Left ventricle myocardium inferior (tissue), 1 donor: ENCODE data around the gene TGFBR3. TPM values are rescaled to one million over a fixed set of nuclear protein-coding genes. Genes with fewer than 3 reads are reported as not detected.
A peak's percentile ranks its signal among the peaks of the same experiment; 100 is the strongest.

ENCODE experiments used
- DNase-seq: peaks from one replicate; pipeline ENCODE4 v3.0.0-alpha.2; 2020
- H3K27ac ChIP-seq: fragments of 200-600 bp; replicated peaks from 2 replicates; pipeline ENCODE4 v1.8.0; 2021
- H3K27me3 ChIP-seq: fragments of 200-600 bp; 2 replicates; pipeline ENCODE4 v1.8.0; 2021; ENCODE audit warnings: low read depth
- H3K36me3 ChIP-seq: fragments of 200-600 bp; 2 replicates; pipeline ENCODE4 v1.8.0; 2021
- H3K4me1 ChIP-seq: fragments of 200-600 bp; 2 replicates; pipeline ENCODE4 v1.8.0; 2021
- H3K4me3 ChIP-seq: fragments of 200-600 bp; 2 replicates; pipeline ENCODE4 v1.8.0; 2021; ENCODE audit warnings: mild to moderate bottlenecking, moderate library complexity
- H3K9me3 ChIP-seq: fragments of 200-600 bp; replicated peaks from 2 replicates; pipeline ENCODE4 v1.8.0; 2021
- CTCF ChIP-seq: fragments of 200-600 bp; IDR thresholded peaks from 2 replicates; pipeline ENCODE4 v1.8.0; 2021; ENCODE audit warnings: antibody characterized with exemption, mild to moderate bottlenecking, borderline replicate concordance
- intact Hi-C: fragments of 100-400 bp; cut with micrococcal nuclease; formaldehyde crosslinking; loops from one replicate; pipeline ENCODE4 v1.11.0; 2022
- total RNA-seq: library from RNA; stranded (reverse); fragmentation: NEBNext Ultra II Directional; extraction: Animal tissue kit (Norgen Biotek cat#: 25700); gene quantifications from one replicate; pipeline ENCODE4 v1.2.1, GENCODE V29; 2021
- donor health status: DM: no; HTN: yes; CAD: no; lungs with severe emphysema.

Gene TGFBR3
- total RNA-seq, 1 donor from 2014 or later: 24.6 TPM

- peaks cover 25% of the 10 kb centered on the region for H3K4me1 ChIP-seq
- H3K4me3 ChIP-seq: no peak overlapping the region
- DNase-seq: no peak
- TF ChIP-seq CTCF: no peak
- no peaks in the 10 kb centered on the region for H3K9me3 ChIP-seq
- no peaks in the 10 kb centered on the region for H3K27me3 ChIP-seq
- intact Hi-C loops: no loop called here
- no peaks in the 10 kb centered on the region for H3K36me3 ChIP-seq
- peak overlapping the region; percentile 17 for H3K27ac ChIP-seq
Observed at GRCh38 chr1:91769742-91770141, 116.2 kb downstream of the TGFBR3 start.

- no peak for TF ChIP-seq CTCF
Observed at GRCh38 chr1:91768786-91769725, 116.9 kb downstream of the TGFBR3 start.

GRCh38 chr1:91768120-91768519 is 117.8 kb downstream of the TGFBR3 start:
- no peak overlapping the region for H3K27ac ChIP-seq
- DNase-seq: no peak
- H3K36me3 ChIP-seq: no peaks in the 10 kb centered on the region
- no peak overlapping the region for H3K4me3 ChIP-seq
- H3K27me3 ChIP-seq: no peaks in the 10 kb centered on the region
- H3K4me1 ChIP-seq: peaks cover 41% of the 10 kb centered on the region
- TF ChIP-seq CTCF: no peak
- intact Hi-C loops: no loop called here
- no peaks in the 10 kb centered on the region for H3K9me3 ChIP-seq

More at GRCh38 chr1:91768786-91769725, 116.9 kb downstream of the TGFBR3 start:
- no peak for DNase-seq
- Histone ChIP-seq H3K4me3 (no peak overlapping the region), H3K9me3 (no peaks in the 10 kb centered on the region), H3K4me1 (peaks cover 31% of the 10 kb centered on the region), H3K27ac (peak overlapping the region; percentile 17), H3K36me3 (no peaks in the 10 kb centered on the region), H3K27me3 (no peaks in the 10 kb centered on the region)
- intact Hi-C loops: no loop called here

- DNase-seq: no peak
- Histone ChIP-seq H3K27ac (no peak overlapping the region), H3K4me1 (peaks cover 53% of the 10 kb centered on the region), H3K4me3 (no peak overlapping the region), H3K36me3 (no peaks in the 10 kb centered on the region), H3K9me3 (no peaks in the 10 kb centered on the region), H3K27me3 (no peaks in the 10 kb centered on the region)
- intact Hi-C loops: no loop called here
- no peak for TF ChIP-seq CTCF
Observed at GRCh38 chr1:91766883-91767282, 119.1 kb downstream of the TGFBR3 start.

GRCh38 chr1:91765880-91766443 is 120.0 kb downstream of the TGFBR3 start:
- TF ChIP-seq CTCF: no peak
- no peaks in the 10 kb centered on the region for H3K9me3 ChIP-seq
- H3K4me1 ChIP-seq: peaks cover 62% of the 10 kb centered on the region
- no peak for DNase-seq
- H3K36me3 ChIP-seq: no peaks in the 10 kb centered on the region
- no peak overlapping the region for H3K27ac ChIP-seq
- no peaks in the 10 kb centered on the region for H3K27me3 ChIP-seq
- H3K4me3 ChIP-seq: no peak overlapping the region
- intact Hi-C loops: no loop called here
